NCI-H2227 (cell line): Measurements from ENCODE around the gene CTAG2.
"Not testable (repeated sequence)": the region's sequence is repeated elsewhere in the genome, so short reads cannot be mapped to it uniquely, and the experiment has no call there.

Experiments used
- DNase-seq: peaks from one replicate; lab custom pipeline; 2025; ENCODE audit not compliant: unreplicated experiment; lab: John Stamatoyannopoulos, UW

Gene CTAG2

DNA sequence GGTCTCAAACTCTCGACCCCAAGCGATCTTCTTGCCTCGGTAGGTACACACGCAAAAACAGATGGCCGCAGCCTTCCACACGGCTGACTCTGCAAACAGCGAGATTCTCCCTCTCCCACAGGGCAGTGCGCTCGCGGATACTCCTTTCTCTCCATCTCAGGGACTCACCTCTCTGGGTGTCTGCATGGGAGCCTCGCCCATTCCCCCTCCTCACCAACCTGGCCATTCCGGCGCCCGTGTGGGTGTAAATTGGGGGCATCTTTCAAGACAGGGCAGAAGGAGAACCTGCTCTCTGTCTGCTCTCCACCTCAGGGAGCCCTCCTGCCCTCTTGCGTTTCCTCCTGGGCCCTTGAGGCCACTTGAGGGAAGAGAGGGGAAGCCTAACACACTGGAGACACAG lies 4.4 kb downstream of the CTAG2 start:
- no peak for DNase-seq

DNA sequence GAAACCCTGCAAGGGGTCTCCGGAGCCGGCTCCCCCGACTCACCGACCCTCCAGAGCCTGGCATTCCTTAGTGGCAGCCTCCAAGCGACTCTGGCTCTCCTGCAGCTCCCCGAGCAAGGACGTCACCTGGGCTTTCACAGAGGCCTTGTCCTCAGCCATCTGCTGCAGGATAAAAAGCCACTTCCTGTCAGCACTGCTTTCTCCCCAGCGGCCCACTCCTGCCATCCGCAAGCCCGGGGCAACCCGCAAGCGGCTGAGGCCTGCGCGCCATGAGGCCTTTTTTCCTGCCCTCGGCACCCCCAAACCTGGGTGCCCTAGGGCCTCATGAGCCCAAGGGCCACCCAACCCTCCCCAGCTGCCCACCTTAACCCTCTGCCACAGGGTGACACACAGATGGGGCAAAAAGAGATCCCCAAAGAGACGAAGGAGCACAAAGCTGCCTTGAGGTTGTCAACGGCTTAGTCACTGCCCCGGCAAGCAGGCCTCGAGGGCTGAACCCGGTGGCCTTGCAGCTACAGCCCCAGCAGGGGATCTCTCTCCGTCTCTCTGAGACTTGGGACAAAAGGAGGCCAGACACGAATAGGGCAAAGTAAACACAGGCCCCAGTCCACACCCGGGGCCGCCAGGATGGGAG lies 7.5 kb downstream of the CTAG2 start:
- not testable (repeated sequence) for DNase-seq

DNA sequence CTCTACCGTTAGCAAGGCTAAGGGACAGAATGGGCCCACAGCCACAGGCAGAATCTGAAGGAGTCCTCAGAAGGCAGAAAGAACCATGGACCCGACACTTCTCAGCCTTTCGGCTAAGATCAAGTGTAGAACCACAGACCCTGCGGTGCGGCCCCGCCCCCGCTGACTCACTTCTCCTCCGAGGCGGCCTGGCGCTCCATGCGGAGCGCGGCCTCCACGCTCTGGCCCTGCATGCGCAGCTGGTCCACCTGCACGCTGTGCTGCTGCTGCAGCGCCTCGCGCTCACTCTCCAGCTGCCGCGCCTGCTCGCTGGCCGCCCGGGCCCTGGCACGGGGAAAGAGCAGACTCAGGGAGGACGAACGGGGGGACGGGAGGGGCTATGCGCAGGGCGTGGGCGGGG lies 9.7 kb downstream of the CTAG2 start:
- DNase-seq = not testable (repeated sequence)

DNA sequence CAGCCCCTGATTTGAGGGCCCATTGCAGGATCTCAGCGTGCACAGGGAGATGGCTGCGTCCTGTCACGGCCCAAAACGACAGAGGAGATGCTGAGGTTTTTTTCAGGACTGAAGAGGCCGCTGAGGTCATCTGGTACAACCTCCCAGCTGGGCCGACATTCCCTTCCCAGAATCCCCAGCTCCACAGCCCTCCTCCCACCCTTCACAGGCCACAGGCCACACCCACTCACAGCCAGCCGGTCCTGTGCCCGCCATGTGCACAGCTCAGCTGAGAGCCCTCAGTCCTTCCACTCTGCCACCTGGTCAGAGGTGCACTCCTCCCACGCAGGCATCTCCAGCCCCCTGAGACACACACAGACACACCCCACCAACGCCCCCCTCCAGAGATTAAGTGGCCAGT lies 11.6 kb downstream of the CTAG2 start:
- not testable (repeated sequence) for DNase-seq

DNA sequence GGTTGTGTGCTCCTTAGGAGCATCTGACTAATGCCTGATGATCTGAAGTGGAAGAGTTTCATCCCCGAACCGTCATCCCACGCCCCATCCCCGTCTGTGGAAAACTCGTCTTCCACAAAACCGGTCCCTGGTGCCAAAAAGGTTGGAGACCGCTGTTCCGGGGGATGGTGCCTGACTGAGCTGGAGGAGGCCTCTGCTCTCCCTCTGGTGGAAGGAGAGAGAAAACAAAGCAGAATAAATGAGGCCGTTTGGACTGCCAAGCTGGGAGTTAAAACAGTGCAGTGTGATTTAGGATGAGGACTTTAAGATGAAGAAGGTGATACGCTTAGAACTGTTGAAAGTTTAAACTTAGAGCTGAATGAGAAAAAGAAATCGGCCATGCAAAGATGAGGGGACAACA lies 19.7 kb downstream of the CTAG2 start:
- DNase-seq = not testable (repeated sequence)

DNA sequence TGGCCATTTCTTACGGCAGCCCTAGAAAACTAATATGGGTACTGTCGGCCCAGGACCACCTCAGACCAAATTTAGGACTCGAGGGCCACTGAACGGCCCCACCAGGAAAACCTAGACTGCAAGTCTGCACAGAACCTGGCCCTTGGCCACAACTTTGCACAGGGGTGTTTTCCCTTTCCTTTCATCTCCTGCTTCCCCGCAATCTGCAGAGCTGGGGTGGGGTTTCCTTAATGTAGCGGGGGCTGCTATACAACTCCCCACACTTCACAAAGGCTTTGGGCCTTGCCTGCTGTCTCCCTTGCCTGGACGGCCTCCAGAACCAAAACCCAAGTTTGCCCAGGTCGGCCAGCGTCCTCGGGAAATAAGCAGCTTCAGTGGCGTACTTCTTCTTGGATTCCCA lies 22.4 kb downstream of the CTAG2 start:
- not testable (repeated sequence) for DNase-seq

DNA sequence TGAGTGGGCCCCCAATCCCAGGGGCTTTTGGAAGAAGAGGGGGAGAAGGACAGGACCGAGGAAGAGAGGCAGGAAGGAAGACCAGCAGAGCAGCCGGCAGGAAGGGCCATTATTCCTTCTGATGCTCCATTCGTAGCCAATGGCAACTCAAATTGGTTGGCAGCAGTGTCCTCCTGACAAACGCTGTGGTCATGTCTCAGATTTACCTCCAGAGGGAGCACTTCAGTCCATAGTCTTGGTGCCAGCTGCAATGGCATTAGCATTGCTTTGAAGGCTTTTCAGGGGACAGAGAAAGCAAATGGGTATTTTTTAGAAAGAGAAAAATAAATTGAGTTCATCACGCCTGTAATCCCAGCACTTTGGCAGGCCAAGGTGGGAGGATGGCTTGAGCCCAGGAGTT lies 24.4 kb downstream of the CTAG2 start:
- DNase-seq = not testable (repeated sequence)

DNA sequence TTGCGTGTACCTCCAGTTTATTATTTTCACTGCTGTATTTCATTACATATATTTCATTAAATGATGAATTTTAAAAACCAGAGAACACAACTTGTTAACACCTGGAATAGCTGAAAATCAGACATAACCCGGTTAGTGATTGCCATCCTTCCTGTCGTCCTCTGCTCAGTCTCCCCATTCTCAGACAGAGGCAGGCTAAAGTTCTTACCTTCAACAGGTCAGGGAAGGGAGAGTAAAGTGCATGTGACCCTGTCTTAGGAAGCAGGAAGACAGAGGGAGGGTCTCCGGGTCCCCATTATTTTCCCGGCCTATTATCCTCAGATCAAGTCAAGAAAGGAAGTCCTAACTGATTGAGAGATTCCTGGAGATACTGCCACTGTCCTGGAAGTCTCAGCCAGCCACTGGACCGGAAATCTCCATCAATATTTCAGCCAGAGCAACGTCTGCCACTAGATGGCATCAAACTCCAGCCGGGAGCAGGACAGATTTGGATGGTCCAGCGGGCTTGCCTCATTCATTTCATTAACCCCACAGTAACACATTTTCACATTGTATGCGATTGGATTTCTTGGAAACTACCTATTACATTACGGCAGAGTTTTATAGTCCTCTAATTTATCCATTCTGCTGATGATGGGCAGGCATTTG lies 32.5 kb downstream of the CTAG2 start:
- DNase-seq = not testable (repeated sequence)

DNA sequence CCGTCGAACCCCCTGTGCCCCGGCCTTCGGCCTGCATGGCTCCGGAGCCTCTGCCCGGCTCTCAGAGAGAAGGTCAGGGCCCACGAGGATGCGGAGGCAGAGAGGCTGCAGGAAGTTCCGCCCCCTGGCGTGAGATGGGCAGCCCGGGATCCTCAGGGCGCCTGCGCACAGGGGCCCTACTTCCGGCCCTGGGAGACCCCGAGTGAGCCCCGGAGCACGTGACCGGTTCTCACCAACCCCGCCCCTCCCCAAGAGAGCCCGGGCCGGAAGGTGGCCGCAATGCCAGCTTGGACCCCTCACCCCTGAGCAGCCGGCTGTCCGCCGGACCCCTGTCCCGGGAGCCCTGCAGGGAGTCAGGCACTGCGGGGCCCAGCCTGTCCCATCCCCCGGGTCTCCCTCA lies 34.2 kb downstream of the CTAG2 start, which contains the start of gene CTAG1B:
Gene CTAG1B (minus strand): TSS at position 101 of the 400 bp plus-strand sequence. CDS start 64 bp downstream, at position 37.
- not testable (repeated sequence) for DNase-seq

DNA sequence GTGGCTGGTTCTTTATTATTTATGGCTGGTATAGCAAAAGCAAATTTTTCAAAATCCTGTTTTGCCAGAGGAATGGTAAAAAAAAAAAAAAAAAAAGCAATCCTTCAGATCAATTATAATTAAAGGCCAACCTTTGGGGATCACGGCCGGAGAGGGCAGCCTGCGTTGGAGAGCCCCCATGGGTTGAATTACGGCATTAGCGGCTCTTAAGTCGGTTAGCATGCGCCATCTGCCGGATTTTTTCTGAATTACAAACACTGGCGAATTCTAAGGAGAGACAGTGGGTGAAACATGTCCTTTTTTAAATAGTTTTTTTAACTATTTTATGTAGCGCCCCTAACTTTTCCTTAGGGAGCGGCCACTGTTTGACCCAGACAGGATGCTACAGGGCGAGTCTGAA lies 39.8 kb downstream of the CTAG2 start:
- not testable (repeated sequence) for DNase-seq

DNA sequence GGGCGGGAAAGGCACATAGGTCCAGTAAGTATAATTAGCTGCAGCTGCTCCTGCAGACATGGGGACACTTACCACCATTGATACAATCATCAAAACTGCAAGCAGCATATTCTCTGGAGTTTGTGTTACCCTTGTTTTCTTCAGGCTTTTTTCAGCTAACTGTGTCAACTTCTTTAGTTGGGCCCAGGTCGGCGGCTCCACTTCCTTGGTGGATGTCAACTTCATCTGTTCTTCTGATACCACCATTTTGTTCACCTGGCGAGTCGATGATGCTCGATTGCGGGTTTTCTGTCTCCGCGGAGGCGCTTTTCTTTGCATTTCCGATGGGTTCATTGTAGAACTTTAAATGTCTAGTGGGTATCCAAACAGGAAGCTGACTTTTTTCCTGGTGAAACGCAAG lies 42.2 kb downstream of the CTAG2 start:
- DNase-seq = not testable (repeated sequence)

DNA sequence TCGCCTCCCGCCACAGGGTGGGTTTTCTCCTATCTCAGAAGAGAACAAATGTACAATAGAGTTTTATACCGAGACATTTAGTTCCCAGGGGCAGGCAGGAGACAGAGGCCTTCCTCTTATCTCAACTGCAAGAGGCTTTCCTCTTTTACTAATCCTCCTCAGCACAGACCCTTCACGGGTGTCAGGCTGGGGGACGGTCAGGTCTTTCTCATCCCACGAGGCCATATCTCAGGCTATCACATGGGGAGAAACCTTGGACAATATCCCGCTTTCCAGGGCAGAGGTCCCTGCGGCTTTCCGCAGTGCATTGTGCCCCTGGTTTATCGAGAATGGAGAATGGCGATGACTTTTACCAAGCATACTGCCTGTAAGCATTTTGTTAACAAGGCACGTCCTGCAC lies 44.6 kb downstream of the CTAG2 start:
- not testable (repeated sequence) for DNase-seq

DNA sequence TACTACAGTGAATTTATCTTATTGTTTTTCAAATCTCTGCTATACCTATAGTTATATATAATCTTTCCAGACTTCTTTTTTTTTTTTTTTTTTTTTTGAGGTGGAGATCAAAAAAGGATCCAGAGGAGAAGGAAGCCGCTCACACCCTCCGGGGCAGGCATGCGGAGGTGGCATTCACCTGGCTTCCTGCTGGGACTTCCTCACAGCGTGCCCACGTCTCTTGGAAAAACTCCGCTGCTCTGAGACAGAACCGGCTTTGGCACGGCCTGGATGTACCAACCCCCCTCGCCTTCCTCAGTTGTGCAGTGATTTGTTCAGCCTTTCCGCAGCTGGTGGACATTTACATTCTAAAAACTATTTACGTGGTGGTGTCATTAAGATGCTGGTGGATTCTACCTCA lies 45.4 kb downstream of the CTAG2 start:
- not testable (repeated sequence) for DNase-seq

DNA sequence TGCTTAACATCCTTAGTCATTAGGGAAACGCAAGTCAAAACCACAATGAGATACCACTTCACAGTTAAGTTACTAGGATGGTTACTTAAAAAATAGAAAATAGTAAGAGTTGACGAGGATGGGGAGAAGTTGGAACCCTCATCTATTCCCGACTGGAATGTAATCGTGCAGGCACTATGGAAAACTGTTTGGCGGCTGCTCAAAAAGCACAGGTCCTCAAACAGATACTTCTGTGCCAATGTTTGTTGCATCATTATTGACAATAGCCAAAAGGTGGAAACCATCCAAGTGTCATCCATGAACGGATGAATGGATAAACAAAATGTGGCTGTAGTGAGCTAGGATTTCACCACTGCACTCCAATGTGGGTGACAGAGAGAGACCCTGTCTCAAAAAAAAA lies 46.0 kb downstream of the CTAG2 start:
- DNase-seq = no peak

DNA sequence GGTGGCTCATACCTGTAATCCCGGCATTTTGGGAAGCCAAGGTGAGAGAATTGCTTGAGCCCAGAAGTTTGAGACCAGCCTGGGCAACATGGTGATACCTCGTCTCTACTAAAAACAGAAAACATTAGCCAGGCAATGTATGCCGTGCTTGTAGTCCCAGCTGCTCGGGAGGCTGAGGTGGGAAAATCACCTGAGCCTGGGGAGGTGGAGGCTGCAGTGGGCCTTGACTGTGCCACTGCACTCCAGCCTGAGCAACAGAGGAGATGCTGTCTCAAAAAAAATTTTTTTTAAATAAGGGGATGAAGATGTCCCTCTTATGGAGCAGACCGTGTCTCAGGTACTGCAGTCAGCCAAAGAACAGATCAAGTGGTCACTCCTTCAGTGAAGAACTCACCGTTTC lies 47.8 kb downstream of the CTAG2 start:
- no peak for DNase-seq

DNA sequence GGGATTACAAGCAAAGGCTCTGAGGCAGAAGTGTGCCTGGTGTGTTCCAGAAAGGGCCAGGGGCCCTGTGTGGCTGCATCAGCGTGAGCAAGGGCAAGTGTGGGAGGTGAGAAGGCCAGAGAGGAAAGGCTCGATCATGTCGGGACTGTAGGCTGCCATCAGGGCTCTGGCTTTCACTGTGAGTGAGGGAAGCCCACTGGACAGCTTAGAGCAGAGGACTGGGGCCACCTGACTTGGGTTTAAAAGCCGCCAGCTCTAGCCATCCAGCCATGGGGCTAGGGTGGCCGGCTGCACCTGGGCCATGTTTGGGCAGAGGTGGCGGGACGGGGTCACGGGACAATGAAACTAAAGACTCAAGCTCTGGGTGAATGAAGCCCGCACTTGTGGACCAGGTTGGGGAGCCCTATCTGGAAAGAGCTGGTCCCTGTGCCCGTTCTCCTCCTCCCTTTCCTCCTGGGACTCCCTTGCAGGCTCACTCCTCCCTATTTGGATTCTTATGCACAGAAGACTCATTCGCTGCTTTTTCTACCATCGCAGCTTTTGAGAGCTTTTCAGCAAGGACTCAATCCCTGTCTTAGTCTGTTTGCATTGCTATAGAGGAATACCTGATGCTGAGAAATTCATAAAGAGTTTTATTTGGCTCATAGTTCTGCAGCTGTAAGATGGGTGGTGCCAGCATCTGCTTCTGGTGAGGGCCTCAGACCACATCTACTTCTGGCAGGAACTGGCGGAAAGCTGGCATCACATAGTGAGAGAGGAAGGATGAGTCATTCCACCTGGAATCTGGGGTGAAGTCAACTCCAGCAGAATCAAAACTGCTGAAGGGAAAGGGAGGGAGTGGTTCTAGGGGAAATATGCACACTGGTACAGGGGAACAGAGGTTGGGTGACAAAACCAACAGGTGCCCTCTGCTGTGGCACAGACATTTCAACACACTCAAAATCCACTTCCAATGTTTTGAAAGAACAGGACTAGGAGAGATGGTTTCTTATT lies 49.6 kb downstream of the CTAG2 start:
- DNase-seq = no peak

DNA sequence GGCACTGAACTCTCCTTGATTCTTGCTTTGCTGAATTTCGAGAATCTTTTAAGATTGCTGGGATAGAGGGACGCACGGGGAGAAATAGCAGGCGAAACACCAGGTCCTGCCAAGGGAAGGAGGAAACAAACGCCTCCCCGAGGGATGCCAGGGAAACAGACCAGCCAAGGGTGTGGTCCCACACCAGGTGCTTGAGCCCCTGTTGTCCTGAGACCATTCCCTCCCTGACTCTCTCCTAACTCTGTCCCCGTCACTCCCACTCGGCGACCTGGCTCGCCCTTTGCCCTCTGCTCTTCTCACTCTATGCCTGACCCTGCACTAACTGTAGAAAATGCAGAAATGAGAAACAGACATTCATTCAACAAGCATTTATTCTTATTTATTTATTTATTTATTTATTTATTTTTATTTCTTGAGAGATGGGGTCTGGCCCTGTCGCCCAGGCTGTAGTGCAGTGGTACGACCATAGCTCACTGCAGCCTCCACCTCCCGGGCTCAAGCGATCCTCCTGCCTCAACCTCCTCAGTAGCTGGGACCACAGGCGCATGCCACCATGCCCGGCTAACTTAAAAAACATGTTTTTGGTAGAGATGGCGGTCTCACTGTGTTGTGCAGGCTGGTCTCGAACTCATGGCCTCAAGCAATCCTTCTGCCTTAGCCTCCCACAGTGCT lies 50.5 kb downstream of the CTAG2 start:
- no peak for DNase-seq

DNA sequence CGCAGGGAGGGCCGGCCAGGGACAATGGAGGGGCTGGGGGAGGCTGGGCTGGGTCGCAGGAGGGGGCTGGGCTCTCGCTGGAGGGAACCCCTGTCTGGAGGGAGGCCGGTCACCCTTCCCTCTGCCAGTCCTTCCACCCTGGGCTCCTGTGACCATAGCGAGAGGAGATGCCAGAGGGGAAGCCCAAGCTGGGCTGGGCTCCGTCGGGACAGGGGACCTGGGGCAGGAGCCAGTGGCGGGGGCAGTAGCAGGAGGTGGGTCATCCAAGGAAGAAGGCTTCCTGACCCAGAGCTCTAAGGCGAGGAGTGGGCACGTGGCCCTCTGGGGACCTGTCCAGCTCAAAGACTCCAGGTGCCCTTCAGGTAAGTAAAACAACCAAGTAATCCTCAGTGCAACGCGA lies 51.2 kb downstream of the CTAG2 start:
- DNase-seq = no peak
